ENCODE data around the gene WDR59. TPM values are rescaled to one million over a fixed set of nuclear protein-coding genes. Genes with fewer than 3 reads are reported as not detected.
"Not testable (repeated sequence)": the region's sequence is repeated elsewhere in the genome, so short reads cannot be mapped to it uniquely, and the experiment has no call there.

The WDR59 gene
- total RNA-seq, 4 donors from 2014 or later: 29.2 to 61.4 (median 45.6) TPM

DNA sequence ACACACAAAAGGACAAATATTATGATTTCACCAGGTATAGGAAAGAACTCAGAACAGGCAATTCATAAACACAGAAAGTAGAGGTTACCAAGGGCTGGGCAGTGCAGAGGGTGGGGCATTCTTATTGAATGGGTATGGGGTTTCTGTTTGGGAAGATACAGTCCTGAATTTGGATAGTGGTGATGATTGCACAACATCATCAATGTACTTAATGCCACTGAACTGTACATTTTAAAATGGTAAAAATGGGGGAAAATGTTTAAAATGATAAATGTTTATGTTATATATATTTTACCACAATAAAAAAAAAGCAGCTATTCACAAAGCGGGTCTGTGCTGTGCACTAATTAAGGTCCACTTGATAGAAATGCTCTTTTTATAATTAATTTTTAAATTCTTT lies 137.7 kb downstream of the WDR59 start:
- Histone ChIP-seq H3K27me3 (no peaks in the 10 kb centered on the region), H3K4me1 (no peaks in the 10 kb centered on the region), H3K4me3 (no peak overlapping the region), H3K36me3 (no peaks in the 10 kb centered on the region), H3K9me3 (no peaks in the 10 kb centered on the region), H3K27ac (no peak overlapping the region)
- DNase-seq (ENCODE audit: low spot score in 2 of 2): no peak
- 95 to 96% methylated on average over 1 of the region's 1 CpG for WGBS, 2 donors
- TF ChIP-seq CTCF (IDR thresholded peaks at IDR 0.05): no peak

GRCh38 chr16:74846714-74847113 lies 138.2 kb downstream of the WDR59 start:
- WGBS, 2 donors: 85 to 91% methylated on average over 4 of the region's 4 CpGs

GRCh38 chr16:74844041-74844980 lies 140.6 kb downstream of the WDR59 start:
- no peak for DNase-seq (ENCODE audit: low spot score in 2 of 2)
- Histone ChIP-seq H3K4me1 (no peaks in the 10 kb centered on the region), H3K9me3 (no peaks in the 10 kb centered on the region), H3K4me3 (no peak overlapping the region), H3K36me3 (no peaks in the 10 kb centered on the region), H3K27ac (no peak overlapping the region), H3K27me3 (no peaks in the 10 kb centered on the region)
- 79% methylated on average over 20 of the region's 20 CpGs for WGBS, 2 donors
- TF ChIP-seq EP300 (IDR thresholded peaks at IDR 0.05) (no peak), CTCF (IDR thresholded peaks at IDR 0.05) (no peak), POLR2A (IDR thresholded peaks at IDR 0.05) (no peak)

More at GRCh38 chr16:74846714-74847113, 138.2 kb downstream of the WDR59 start:
- DNase-seq (ENCODE audit: low spot score in 2 of 2): no peak
- H3K27me3 ChIP-seq: no peaks in the 10 kb centered on the region
- H3K9me3 ChIP-seq: no peaks in the 10 kb centered on the region
- H3K4me3 ChIP-seq: no peak overlapping the region
- H3K27ac ChIP-seq: no peak overlapping the region
- H3K36me3 ChIP-seq: no peaks in the 10 kb centered on the region
- TF ChIP-seq EP300 (IDR thresholded peaks at IDR 0.05): no peak
- no peak for TF ChIP-seq POLR2A (IDR thresholded peaks at IDR 0.05)
- no peak for TF ChIP-seq CTCF (IDR thresholded peaks at IDR 0.05)
- H3K4me1 ChIP-seq: no peaks in the 10 kb centered on the region

GRCh38 chr16:74843381-74844035 lies 141.4 kb downstream of the WDR59 start:
- H3K36me3 ChIP-seq; H3K27me3 ChIP-seq; H3K9me3 ChIP-seq; H3K4me1 ChIP-seq; H3K4me3 ChIP-seq; H3K27ac ChIP-seq; DNase-seq (ENCODE audit: low spot score in 2 of 2): not testable (repeated sequence)
- 76 to 83% methylated on average over 13 of the region's 14 CpGs for WGBS, 2 donors

GRCh38 chr16:74842413-74842812 lies 142.5 kb downstream of the WDR59 start:
- TF ChIP-seq CTCF (IDR thresholded peaks at IDR 0.05) (no peak), EP300 (IDR thresholded peaks at IDR 0.05) (no peak), POLR2A (IDR thresholded peaks at IDR 0.05) (no peak)

More at GRCh38 chr16:74842413-74842812, 142.5 kb downstream of the WDR59 start:
- WGBS, 2 donors: 57 to 63% methylated on average over 6 of the region's 6 CpGs
- H3K27ac ChIP-seq: no peak overlapping the region
- no peak overlapping the region for H3K4me3 ChIP-seq
- no peak for DNase-seq (ENCODE audit: low spot score in 2 of 2)
- H3K36me3 ChIP-seq: no peaks in the 10 kb centered on the region
- no peaks in the 10 kb centered on the region for H3K27me3 ChIP-seq
- no peaks in the 10 kb centered on the region for H3K4me1 ChIP-seq
- no peaks in the 10 kb centered on the region for H3K9me3 ChIP-seq

Data from tibial nerve (tissue), 4 donors.